ENCODE results near the gene APOL5.

GRCh38 chr22:35739076-35739930 lies 21.6 kb downstream of the APOL5 start:
- TF ChIP-seq CTCF (IDR thresholded peaks at IDR 0.05; ENCODE audit: insufficient read depth, low read length) (no peak), GABPA (IDR thresholded peaks at IDR 0.05; ENCODE audit: low read depth) (no peak), POLR2AphosphoS5 (IDR thresholded peaks at IDR 0.05; ENCODE audit: low read depth) (no peak), SPI1 (IDR thresholded peaks at IDR 0.05; ENCODE audit: borderline replicate concordance, low read depth) (no peak)

All from HL-60 (cell line).